ENCODE results near the gene TBC1D1. TPM values are rescaled to one million over a fixed set of nuclear protein-coding genes. Genes with fewer than 3 reads are reported as not detected.

The TBC1D1 gene
- total RNA-seq, 1 donor from 2014 or later: 47.1 TPM

DNA sequence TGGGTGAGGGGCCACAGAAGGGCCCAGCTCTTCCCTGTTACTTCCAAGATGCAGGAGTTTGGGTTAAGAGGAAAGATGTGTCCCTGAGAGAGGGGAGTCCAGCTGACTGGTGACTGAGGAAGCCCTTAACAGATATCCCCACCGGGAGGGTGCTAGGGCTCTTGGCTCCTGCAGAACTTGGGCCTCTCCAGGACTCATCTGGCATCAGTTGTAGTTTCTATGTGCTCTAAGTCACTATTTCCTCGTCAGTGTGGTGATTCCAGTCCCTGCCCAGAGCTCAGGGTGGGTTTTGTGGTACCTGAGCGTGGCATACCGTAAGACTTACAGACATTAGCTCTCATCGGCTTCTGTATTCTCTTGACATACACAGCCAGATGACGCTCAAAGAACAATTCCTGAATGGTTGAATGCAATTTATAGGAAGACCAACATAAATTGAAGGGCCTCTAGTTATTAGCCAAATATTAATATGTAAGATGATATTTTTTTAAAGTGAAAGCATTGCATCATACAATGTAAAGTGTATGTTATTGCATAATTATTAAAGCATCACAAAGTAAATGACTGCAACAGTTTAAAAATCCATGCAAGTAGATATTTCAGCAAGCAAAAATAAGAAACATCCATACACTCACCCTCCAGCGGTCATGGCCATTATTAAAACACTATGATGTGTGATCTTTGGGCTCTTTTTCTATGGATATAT, 264.9 kb downstream of the TBC1D1 start:
- Histone ChIP-seq H3K4me3 (ENCODE audit: low read depth, low read length) (peak overlapping the region; percentile 29), H3K27me3 (ENCODE audit: control insufficient read depth, insufficient read depth, low read length) (no peaks in the 10 kb centered on the region), H3K36me3 (ENCODE audit: control insufficient read depth, insufficient read depth, low read length) (no peaks in the 10 kb centered on the region)
- FAIRE-seq (no peak), DNase-seq (ENCODE audit: low read depth) (peak; percentile 60)
- TF ChIP-seq, protein P1, sequence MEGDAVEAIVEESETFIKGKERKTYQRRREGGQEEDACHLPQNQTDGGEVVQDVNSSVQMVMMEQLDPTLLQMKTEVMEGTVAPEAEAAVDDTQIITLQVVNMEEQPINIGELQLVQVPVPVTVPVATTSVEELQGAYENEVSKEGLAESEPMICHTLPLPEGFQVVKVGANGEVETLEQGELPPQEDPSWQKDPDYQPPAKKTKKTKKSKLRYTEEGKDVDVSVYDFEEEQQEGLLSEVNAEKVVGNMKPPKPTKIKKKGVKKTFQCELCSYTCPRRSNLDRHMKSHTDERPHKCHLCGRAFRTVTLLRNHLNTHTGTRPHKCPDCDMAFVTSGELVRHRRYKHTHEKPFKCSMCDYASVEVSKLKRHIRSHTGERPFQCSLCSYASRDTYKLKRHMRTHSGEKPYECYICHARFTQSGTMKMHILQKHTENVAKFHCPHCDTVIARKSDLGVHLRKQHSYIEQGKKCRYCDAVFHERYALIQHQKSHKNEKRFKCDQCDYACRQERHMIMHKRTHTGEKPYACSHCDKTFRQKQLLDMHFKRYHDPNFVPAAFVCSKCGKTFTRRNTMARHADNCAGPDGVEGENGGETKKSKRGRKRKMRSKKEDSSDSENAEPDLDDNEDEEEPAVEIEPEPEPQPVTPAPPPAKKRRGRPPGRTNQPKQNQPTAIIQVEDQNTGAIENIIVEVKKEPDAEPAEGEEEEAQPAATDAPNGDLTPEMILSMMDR (IDR thresholded peaks at IDR 0.05; ENCODE audit: insufficient read depth, low read length, severe bottlenecking): no peak

DNA sequence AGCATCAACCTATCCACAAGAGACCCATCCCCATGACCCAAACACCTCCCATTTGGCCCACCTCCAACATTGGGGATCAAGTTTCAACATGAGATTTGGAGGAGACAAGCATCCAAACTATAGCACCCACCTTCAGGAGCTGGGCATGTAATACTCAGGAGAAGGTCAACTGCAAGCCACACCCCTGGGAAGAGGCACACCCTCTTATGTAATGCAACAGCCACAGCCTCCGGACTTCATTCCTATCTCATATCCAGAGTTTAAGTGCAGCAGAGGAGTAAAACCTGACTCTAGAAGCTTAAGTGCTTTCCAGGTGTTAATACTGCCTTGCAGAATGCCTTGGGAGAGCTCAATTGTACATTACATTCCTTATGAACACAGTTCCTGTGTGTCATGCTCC, 266.7 kb downstream of the TBC1D1 start:
- peak; percentile 63 for DNase-seq (ENCODE audit: low read depth)
- H3K27me3 ChIP-seq (ENCODE audit: control insufficient read depth, insufficient read depth, low read length): no peaks in the 10 kb centered on the region

DNA sequence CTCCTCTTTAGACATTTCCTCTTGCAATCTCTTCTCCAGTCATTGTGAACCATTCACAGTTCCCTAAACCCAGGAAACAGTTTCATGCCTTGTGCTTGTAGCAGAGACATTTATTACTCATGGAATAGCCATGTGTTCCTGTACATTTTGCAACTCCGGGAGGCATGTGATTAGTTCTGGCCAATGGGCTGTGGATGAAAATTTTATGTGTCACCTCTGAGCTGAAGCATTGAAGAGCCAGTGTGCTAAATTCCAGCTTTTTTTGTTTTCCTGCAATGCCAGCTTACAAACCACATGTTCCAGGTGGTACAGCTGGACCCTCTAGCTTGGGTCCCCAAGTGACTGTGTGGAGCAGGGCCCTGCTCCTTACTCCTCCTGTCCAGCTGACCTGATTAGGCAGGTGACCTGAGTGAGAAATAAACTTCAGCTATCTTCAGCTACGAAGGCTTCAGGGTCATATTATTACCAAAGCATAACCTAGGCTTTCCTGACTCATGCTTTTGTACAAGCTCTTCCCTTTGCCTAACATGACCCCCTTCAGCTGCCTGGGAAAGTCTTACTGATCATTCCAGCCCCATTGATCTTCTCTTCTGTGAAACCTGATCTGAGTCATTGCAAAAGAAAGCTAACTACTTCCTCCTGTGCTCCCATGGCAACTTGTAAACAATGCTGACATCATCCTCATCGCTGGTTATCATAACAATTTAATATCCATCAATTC, 269.8 kb downstream of the TBC1D1 start:
- FAIRE-seq (no peak), DNase-seq (ENCODE audit: low read depth) (peak; percentile 100)
- TF ChIP-seq, protein P1 (IDR thresholded peaks at IDR 0.05; ENCODE audit: insufficient read depth, low read length, severe bottlenecking): no peak
- Histone ChIP-seq H3K4me3 (ENCODE audit: low read depth, low read length) (no peak overlapping the region), H3K27me3 (ENCODE audit: control insufficient read depth, insufficient read depth, low read length) (no peaks in the 10 kb centered on the region), H3K36me3 (ENCODE audit: control insufficient read depth, insufficient read depth, low read length) (no peaks in the 10 kb centered on the region)

More for the DNA sequence above, 266.7 kb downstream of the TBC1D1 start:
- Histone ChIP-seq H3K4me3 (ENCODE audit: low read depth, low read length) (no peak overlapping the region), H3K36me3 (ENCODE audit: control insufficient read depth, insufficient read depth, low read length) (no peaks in the 10 kb centered on the region)
- peak; percentile 18 for FAIRE-seq
- TF ChIP-seq, protein P1 (IDR thresholded peaks at IDR 0.05; ENCODE audit: insufficient read depth, low read length, severe bottlenecking): no peak

DNA sequence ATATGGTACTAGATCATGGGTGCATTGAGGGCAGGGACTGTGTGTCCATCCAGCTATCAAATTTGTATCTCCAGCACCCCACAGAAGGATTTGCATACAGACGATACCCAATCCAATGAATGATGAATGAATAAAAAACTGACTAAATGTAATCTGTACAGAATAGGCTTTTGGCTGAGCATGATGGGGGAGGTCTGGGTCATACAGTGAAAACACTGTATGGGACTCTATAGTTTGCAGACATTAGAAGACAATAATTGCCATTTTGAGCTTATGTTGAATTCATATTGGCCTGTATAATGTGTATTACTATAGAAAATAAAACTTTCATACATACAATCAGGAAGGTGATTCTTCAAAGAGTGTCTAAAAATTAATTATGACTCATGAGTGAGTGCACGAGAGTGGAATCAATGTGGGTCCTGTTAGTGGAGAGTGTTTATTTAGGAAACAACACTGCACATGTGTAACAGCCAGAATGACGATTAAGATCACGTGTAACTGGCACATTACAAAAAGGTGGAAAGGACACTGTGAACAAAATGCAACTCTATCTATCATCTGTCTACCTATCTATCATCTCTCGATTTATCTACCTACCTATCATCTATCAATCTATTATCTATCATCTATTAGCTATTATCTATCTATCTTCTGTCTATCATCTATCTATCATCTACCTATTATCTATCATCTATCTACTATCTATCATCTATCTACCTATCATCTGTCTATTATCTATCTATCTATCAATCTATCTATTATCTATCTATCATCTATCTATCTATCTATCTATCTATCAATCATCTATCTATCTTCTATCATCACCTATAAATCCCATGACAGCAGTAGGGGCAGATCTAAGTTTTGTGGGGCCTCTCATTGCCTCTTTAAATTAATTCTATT, 270.6 kb downstream of the TBC1D1 start:
- no peaks in the 10 kb centered on the region for H3K36me3 ChIP-seq (ENCODE audit: control insufficient read depth, insufficient read depth, low read length)
- DNase-seq (ENCODE audit: low read depth): peak; percentile 82
- TF ChIP-seq, protein P1 (IDR thresholded peaks at IDR 0.05; ENCODE audit: insufficient read depth, low read length, severe bottlenecking): no peak
- FAIRE-seq: no peak
- no peaks in the 10 kb centered on the region for H3K27me3 ChIP-seq (ENCODE audit: control insufficient read depth, insufficient read depth, low read length)
- H3K4me3 ChIP-seq (ENCODE audit: low read depth, low read length): no peak overlapping the region

DNA sequence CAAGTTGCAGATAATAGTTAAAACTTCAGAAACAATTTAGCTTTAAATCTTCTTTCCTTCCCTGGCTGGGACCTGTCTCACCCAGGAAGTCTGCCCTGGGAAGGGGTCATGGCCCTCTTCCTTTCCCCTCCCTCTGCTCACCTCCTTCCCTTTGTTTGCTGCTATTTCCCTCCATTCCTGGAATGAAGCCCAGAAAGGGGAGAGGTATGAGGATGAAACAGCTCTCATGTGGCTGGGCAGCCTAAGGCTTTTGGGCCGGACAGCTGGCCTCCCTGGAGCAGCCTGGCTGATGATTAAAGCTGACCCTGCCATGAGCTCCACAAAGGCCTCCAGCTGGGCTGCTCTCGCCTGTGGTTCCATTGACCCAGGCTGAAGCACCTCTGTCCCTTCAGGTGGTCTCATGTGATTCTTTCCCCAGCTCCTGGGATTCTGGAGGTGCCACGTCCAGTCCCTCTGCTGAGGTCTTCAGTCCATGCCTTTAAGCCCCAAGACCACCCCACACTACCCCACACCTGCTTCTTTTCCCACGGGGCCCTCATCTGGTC, 271.4 kb downstream of the TBC1D1 start:
- Histone ChIP-seq H3K27me3 (ENCODE audit: control insufficient read depth, insufficient read depth, low read length) (no peaks in the 10 kb centered on the region), H3K36me3 (ENCODE audit: control insufficient read depth, insufficient read depth, low read length) (no peaks in the 10 kb centered on the region), H3K4me3 (ENCODE audit: low read depth, low read length) (no peak overlapping the region)
- TF ChIP-seq, protein P1 (IDR thresholded peaks at IDR 0.05; ENCODE audit: insufficient read depth, low read length, severe bottlenecking): no peak
- DNase-seq (ENCODE audit: low read depth) (peak; percentile 59), FAIRE-seq (no peak)
